Measurements from ENCODE around the gene AUTS2.

Gene AUTS2

GRCh38 chr7:70700055-70700940 lies 1102.0 kb downstream of the AUTS2 start:
- no peaks in the 10 kb centered on the region for H3K27me3 ChIP-seq (ENCODE audit: insufficient read depth, low read length, poor library complexity)
- H2BK15ac ChIP-seq (replicated peaks; ENCODE audit: low read depth), result no peak overlapping the region
- no peak overlapping the region for H3K27ac ChIP-seq (ENCODE audit: low read depth, low read length)
- H3K36me3 ChIP-seq (ENCODE audit: control insufficient read depth, insufficient read depth, low read length), result no peaks in the 10 kb centered on the region
- H3K4ac ChIP-seq (ENCODE audit: low read depth, low read length), result no peak overlapping the region
- no peak overlapping the region for H2AK5ac ChIP-seq (ENCODE audit: low read length)
- peaks cover 3% of the 10 kb centered on the region for H3K79me1 ChIP-seq (ENCODE audit: low read length)
- no CpG with 5 or more reads among the region's 11 CpGs for WGBS (ENCODE audit: extremely low coverage, insufficient coverage, low lambda C conversion rate)
- H3K18ac ChIP-seq (ENCODE audit: low read length), result no peak overlapping the region
- H2BK120ac ChIP-seq (ENCODE audit: low read depth, low read length), result no peak overlapping the region
- no peak overlapping the region for H3K4me3 ChIP-seq (ENCODE audit: low read length)
- H4K5ac ChIP-seq (ENCODE audit: low read length), result no peak overlapping the region
- H3K9ac ChIP-seq (ENCODE audit: low read length), result no peak overlapping the region
- no peak overlapping the region for H4K8ac ChIP-seq (ENCODE audit: low read depth, low read length)
- peaks cover 3% of the 10 kb centered on the region for H3K4me1 ChIP-seq (ENCODE audit: control insufficient read depth, low read depth, low read length)
- H3K23ac ChIP-seq (ENCODE audit: low read length), result no peak overlapping the region
- no peak overlapping the region for H3K4me2 ChIP-seq (ENCODE audit: low read length)
- no peak for DNase-seq
- H2BK5ac ChIP-seq (ENCODE audit: low read length), result no peak overlapping the region
- H3K79me2 ChIP-seq (ENCODE audit: control insufficient read depth, insufficient read depth, low read length), result peaks cover 28% of the 10 kb centered on the region
- no peak overlapping the region for H3K56ac ChIP-seq (ENCODE audit: low read length)

GRCh38 chr7:70700941-70701425 lies 1102.7 kb downstream of the AUTS2 start:
- Histone ChIP-seq H2BK120ac (ENCODE audit: low read depth, low read length) (no peak overlapping the region), H3K79me2 (ENCODE audit: control insufficient read depth, insufficient read depth, low read length) (peaks cover 29% of the 10 kb centered on the region), H4K5ac (ENCODE audit: low read length) (no peak overlapping the region), H2AK5ac (ENCODE audit: low read length) (no peak overlapping the region), H3K56ac (ENCODE audit: low read length) (no peak overlapping the region), H3K27ac (ENCODE audit: low read depth, low read length) (no peak overlapping the region), H3K79me1 (ENCODE audit: low read length) (peaks cover 7% of the 10 kb centered on the region), H4K8ac (ENCODE audit: low read depth, low read length) (no peak overlapping the region), H2BK5ac (ENCODE audit: low read length) (no peak overlapping the region), H3K4me3 (ENCODE audit: low read length) (no peak overlapping the region), H3K4me2 (ENCODE audit: low read length) (no peak overlapping the region), H3K18ac (ENCODE audit: low read length) (no peak overlapping the region), H3K23ac (ENCODE audit: low read length) (no peak overlapping the region), H2BK15ac (replicated peaks; ENCODE audit: low read depth) (no peak overlapping the region), H3K27me3 (ENCODE audit: insufficient read depth, low read length, poor library complexity) (no peaks in the 10 kb centered on the region), H3K4ac (ENCODE audit: low read depth, low read length) (no peak overlapping the region), H3K36me3 (ENCODE audit: control insufficient read depth, insufficient read depth, low read length) (no peaks in the 10 kb centered on the region), H3K4me1 (ENCODE audit: control insufficient read depth, low read depth, low read length) (peaks cover 3% of the 10 kb centered on the region), H3K9ac (ENCODE audit: low read length) (no peak overlapping the region)
- WGBS (ENCODE audit: extremely low coverage, insufficient coverage, low lambda C conversion rate), result no CpG with 5 or more reads among the region's 6 CpGs
- DNase-seq, result no peak

GRCh38 chr7:70701477-70701876 lies 1103.2 kb downstream of the AUTS2 start:
- no peaks in the 10 kb centered on the region for H3K27me3 ChIP-seq (ENCODE audit: insufficient read depth, low read length, poor library complexity)
- no peak for DNase-seq
- H2BK5ac ChIP-seq (ENCODE audit: low read length), result no peak overlapping the region
- no peak overlapping the region for H3K18ac ChIP-seq (ENCODE audit: low read length)
- peaks cover 28% of the 10 kb centered on the region for H3K79me2 ChIP-seq (ENCODE audit: control insufficient read depth, insufficient read depth, low read length)
- H2AK5ac ChIP-seq (ENCODE audit: low read length), result no peak overlapping the region
- H3K27ac ChIP-seq (ENCODE audit: low read depth, low read length), result no peak overlapping the region
- peaks cover 3% of the 10 kb centered on the region for H3K4me1 ChIP-seq (ENCODE audit: control insufficient read depth, low read depth, low read length)
- no peak overlapping the region for H3K56ac ChIP-seq (ENCODE audit: low read length)
- no peaks in the 10 kb centered on the region for H3K36me3 ChIP-seq (ENCODE audit: control insufficient read depth, insufficient read depth, low read length)
- no peak overlapping the region for H3K9ac ChIP-seq (ENCODE audit: low read length)
- H3K79me1 ChIP-seq (ENCODE audit: low read length), result peaks cover 11% of the 10 kb centered on the region
- H3K4me3 ChIP-seq (ENCODE audit: low read length), result no peak overlapping the region
- no peak overlapping the region for H2BK120ac ChIP-seq (ENCODE audit: low read depth, low read length)
- H3K23ac ChIP-seq (ENCODE audit: low read length), result no peak overlapping the region
- H4K8ac ChIP-seq (ENCODE audit: low read depth, low read length), result no peak overlapping the region
- H3K4me2 ChIP-seq (ENCODE audit: low read length), result no peak overlapping the region
- no CpG with 5 or more reads among the region's 6 CpGs for WGBS (ENCODE audit: extremely low coverage, insufficient coverage, low lambda C conversion rate)
- H3K4ac ChIP-seq (ENCODE audit: low read depth, low read length), result no peak overlapping the region
- no peak overlapping the region for H4K5ac ChIP-seq (ENCODE audit: low read length)
- no peak overlapping the region for H2BK15ac ChIP-seq (replicated peaks; ENCODE audit: low read depth)

GRCh38 chr7:70701991-70702390 lies 1103.7 kb downstream of the AUTS2 start:
- Histone ChIP-seq H3K4me1 (ENCODE audit: control insufficient read depth, low read depth, low read length) (peaks cover 3% of the 10 kb centered on the region), H3K79me2 (ENCODE audit: control insufficient read depth, insufficient read depth, low read length) (peaks cover 27% of the 10 kb centered on the region), H3K79me1 (ENCODE audit: low read length) (peaks cover 13% of the 10 kb centered on the region), H4K8ac (ENCODE audit: low read depth, low read length) (no peak overlapping the region), H3K9ac (ENCODE audit: low read length) (no peak overlapping the region), H3K56ac (ENCODE audit: low read length) (no peak overlapping the region), H2BK5ac (ENCODE audit: low read length) (no peak overlapping the region), H3K4me2 (ENCODE audit: low read length) (no peak overlapping the region), H3K23ac (ENCODE audit: low read length) (no peak overlapping the region), H3K4ac (ENCODE audit: low read depth, low read length) (no peak overlapping the region), H2AK5ac (ENCODE audit: low read length) (no peak overlapping the region), H3K18ac (ENCODE audit: low read length) (no peak overlapping the region), H3K36me3 (ENCODE audit: control insufficient read depth, insufficient read depth, low read length) (no peaks in the 10 kb centered on the region), H3K27me3 (ENCODE audit: insufficient read depth, low read length, poor library complexity) (no peaks in the 10 kb centered on the region), H3K27ac (ENCODE audit: low read depth, low read length) (no peak overlapping the region), H2BK15ac (replicated peaks; ENCODE audit: low read depth) (no peak overlapping the region), H2BK120ac (ENCODE audit: low read depth, low read length) (no peak overlapping the region), H4K5ac (ENCODE audit: low read length) (no peak overlapping the region), H3K4me3 (ENCODE audit: low read length) (no peak overlapping the region)
- no peak for DNase-seq
- no CpG with 5 or more reads among the region's 2 CpGs for WGBS (ENCODE audit: extremely low coverage, insufficient coverage, low lambda C conversion rate)

GRCh38 chr7:70703785-70704184 lies 1105.5 kb downstream of the AUTS2 start:
- Histone ChIP-seq H3K18ac (ENCODE audit: low read length) (no peak overlapping the region), H3K79me1 (ENCODE audit: low read length) (peaks cover 13% of the 10 kb centered on the region), H3K27ac (ENCODE audit: low read depth, low read length) (no peak overlapping the region), H3K23ac (ENCODE audit: low read length) (no peak overlapping the region), H2BK15ac (replicated peaks; ENCODE audit: low read depth) (no peak overlapping the region), H2BK120ac (ENCODE audit: low read depth, low read length) (no peak overlapping the region), H3K4me2 (ENCODE audit: low read length) (no peak overlapping the region), H3K9ac (ENCODE audit: low read length) (no peak overlapping the region), H2BK5ac (ENCODE audit: low read length) (no peak overlapping the region), H3K56ac (ENCODE audit: low read length) (no peak overlapping the region), H3K36me3 (ENCODE audit: control insufficient read depth, insufficient read depth, low read length) (no peaks in the 10 kb centered on the region), H3K27me3 (ENCODE audit: insufficient read depth, low read length, poor library complexity) (no peaks in the 10 kb centered on the region), H3K4me3 (ENCODE audit: low read length) (no peak overlapping the region), H3K4me1 (ENCODE audit: control insufficient read depth, low read depth, low read length) (peaks cover 3% of the 10 kb centered on the region), H4K5ac (ENCODE audit: low read length) (no peak overlapping the region), H3K79me2 (ENCODE audit: control insufficient read depth, insufficient read depth, low read length) (peaks cover 31% of the 10 kb centered on the region), H2AK5ac (ENCODE audit: low read length) (no peak overlapping the region), H4K8ac (ENCODE audit: low read depth, low read length) (no peak overlapping the region), H3K4ac (ENCODE audit: low read depth, low read length) (no peak overlapping the region)
- WGBS (ENCODE audit: extremely low coverage, insufficient coverage, low lambda C conversion rate), result no CpG with 5 or more reads among the region's 4 CpGs
- peak; percentile 74 for DNase-seq

Data from mesendoderm (in vitro differentiated cells).